ACHN (cell line): ENCODE measurements around the gene ARVCF.

Experiments used
- DNase-seq: peaks from one replicate; pipeline ENCODE4 v3.0.0-alpha.2; 2015
- in situ Hi-C: cut with HindIII; loops from 2 replicates; pipeline ENCODE4 v1.10.0; 2017; ENCODE audit warnings: low sequenced_read_pairs, low pct_ligation_motif_present, low pct_unique_long_range_greater_than_20kb

ARVCF gene

DNA sequence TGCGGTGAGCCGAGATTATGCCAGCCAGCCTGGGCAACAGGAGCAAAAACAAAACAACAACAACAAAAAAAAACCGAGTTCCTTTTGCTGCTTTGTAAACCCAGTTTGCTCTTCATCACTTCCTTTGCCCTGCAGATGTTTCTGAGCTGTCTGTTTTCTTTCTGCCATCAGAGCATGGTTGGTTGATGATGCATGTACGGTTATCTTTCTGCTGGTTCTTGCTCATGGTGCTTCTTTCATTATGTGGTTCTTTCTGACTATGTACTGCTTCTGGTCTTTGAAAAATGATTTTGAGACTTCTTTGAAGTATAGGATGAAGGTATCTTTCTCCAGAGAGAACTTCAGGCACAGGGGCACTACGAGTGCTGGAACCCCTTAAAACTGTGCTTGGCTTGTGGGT lies 17.5 kb upstream of the ARVCF start:
- in situ Hi-C loops = no loop called here
- DNase-seq = no peak

DNA sequence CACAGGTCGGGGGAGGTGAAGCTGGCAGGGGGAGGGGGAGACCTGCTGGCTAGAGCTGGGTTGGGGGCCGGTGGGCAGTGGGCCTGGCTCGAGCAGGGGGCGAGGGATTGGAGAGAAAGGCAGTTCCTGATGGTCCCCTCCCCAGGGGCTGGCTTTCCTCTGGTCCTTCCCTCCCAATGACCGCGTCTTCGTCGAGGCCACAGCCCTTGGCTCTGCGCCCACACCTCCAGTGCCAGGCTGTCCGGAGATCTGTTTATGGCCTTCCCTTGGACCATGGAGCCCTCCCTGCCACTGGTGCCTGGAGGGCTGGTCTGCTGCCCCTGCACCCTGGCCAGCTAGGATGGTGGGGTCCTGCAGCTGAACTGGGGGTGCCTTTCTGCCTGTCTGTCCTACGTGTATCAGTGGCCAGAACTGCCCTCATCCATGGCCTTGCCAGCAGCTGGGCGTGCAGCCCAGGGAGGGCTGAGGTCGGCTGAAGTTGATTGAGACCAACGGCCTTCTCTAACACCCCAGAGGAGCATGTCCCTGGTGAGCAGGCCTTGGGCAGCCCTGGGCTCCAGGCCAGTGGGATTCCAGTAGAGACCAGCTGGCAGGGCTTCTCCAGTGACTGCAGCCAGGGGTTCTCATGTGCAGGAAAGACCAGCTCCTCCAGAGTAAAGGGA lies 16.6 kb upstream of the ARVCF start:
- in situ Hi-C loops = no loop called here
- DNase-seq = no peak

GRCh38 chr22:20032407-20032991 lies 15.9 kb upstream of the ARVCF start:
- in situ Hi-C loops = no loop called here
- DNase-seq = no peak

DNA sequence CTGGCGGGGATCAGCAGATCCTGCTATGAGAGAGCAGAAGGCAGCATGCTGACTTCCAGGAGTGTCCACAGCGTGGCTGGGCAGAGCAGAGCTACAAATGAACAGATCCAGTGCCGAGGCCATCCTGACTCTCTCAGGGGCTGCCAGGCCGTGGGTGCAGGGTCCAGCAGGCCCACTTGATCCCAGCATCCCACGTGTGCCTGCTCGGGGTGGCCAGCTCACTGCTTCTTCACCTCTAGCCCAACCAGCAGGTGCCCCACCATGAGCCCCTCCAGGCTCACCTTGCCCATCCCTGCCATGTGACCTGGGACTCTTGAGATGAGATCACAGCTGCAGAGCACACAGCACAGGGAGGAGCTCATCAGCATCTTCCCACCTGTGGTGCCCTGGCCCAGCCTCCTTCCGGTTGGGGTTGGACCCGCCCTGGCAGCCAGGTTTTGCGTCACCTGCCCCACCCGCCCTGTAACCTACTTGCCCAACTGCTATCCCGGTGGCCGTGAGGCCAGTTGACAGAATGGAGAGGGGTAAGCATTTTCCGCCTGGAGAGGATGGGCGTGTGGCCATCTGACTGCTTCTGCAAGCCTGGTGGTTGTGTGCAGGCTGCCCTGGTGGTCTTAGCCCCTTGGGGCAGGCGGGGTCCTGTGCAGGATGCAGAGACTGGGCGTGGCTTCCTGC lies 15.2 kb upstream of the ARVCF start:
- no peak for DNase-seq
- in situ Hi-C loops = no loop called here

GRCh38 chr22:20029550-20030225 lies 13.1 kb upstream of the ARVCF start:
- in situ Hi-C loops = no loop called here
- no peak for DNase-seq

GRCh38 chr22:20028855-20029549 lies 12.4 kb upstream of the ARVCF start:
- in situ Hi-C loops = no loop called here
- DNase-seq = no peak

GRCh38 chr22:20027966-20028854 lies 11.6 kb upstream of the ARVCF start:
- in situ Hi-C loops = no loop called here
- peak; percentile 20 for DNase-seq

DNA sequence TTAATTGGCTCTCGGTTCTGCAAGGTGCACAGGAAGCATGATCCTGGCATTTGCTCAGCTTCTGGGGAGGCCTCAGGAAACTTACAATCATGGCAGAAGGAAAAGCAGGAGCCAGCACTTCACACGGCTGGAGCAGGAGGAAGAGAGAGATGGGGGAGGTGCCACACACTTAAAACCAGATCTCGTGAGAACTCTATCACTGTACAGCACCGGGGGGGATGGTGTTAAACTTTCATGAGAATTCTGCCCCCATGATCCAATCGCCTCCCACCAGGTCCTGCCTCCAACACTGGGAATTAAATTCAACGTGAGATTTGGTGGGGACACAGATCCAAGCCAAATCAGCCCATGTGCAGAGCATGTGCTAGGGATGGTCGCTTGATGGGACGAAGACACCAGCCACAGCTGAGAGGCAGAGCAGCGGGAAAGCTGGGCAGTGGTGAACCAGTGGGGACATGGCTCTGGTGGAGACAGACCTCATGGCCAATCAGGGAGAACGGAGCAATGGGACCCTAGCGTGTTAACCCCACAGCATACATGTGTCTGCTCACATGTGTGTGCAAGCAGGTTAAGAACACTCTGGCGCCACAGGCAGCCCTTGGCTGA lies 10.5 kb upstream of the ARVCF start:
- no peak for DNase-seq
- in situ Hi-C loops = no loop called here

DNA sequence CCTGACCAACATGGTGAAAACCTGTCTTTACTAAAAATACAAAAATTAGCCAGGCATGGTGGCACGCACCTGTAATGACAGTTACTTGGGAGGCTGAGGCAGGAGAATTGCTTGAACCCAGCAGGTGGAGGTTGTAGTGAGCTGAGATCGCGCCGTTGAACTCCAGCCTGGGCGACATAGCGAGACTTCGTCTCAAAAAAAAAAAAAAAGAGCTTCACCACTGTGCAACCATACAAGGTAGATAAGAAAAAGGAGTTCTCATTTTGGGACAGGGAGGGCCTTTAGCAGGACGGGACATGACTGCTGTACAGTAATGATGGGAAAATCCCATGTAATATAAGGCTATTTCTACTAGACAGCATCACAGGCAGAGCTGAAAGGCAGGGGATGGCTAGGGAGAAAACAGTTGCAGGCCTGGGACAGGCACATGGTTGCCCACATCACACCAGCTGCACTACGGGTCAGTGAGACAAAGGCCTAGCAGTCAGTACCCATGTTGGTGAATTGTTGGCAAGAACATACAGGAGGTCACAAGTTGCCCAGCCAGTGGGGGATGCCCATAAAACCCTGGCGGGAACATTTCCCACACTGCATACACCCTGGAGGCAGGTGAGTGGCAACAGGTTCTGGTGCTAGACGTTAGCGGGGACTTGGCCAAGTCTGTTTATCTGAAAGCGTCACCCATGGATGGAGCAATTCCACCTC lies 9.7 kb upstream of the ARVCF start:
- in situ Hi-C loops = no loop called here
- no peak for DNase-seq

DNA sequence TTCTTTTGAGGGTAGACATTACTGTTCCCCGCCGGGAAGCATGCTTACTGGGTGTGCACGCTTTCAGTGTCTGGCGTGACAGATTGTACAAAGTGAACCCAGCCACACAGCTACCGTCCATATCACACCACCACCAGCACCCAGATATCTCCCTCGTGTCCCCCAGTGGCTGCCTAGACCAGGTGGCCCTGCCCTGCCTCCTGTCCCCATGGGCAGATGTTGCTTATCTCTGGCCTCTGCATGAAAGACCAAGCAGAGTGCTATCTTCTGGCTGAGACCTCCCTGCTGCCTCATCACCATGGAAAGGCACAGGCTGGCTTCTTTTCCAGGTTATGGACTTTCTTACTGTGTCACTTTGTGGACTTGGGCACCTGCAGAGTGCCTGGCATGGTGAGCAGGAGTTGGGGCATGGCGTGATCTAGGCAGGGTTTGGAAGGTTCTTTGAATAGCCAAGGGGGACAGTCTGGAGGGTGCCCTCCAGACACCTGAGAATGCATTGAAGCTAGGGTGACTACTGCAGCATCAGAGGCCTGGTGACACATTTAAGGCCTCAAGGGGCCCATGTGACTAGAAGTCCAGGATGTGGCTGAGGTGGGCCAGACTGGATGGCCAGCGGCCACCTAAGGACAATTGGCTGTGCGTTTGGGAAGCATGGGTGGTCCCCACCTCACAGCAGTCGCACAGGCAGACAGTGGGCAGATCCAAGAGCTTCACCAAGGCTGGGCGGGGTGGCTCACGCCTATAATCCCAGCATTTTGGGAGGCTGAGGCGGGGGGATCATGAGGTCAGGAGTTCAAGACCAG lies 9.0 kb upstream of the ARVCF start:
- DNase-seq = no peak
- in situ Hi-C loops = no loop called here

DNA sequence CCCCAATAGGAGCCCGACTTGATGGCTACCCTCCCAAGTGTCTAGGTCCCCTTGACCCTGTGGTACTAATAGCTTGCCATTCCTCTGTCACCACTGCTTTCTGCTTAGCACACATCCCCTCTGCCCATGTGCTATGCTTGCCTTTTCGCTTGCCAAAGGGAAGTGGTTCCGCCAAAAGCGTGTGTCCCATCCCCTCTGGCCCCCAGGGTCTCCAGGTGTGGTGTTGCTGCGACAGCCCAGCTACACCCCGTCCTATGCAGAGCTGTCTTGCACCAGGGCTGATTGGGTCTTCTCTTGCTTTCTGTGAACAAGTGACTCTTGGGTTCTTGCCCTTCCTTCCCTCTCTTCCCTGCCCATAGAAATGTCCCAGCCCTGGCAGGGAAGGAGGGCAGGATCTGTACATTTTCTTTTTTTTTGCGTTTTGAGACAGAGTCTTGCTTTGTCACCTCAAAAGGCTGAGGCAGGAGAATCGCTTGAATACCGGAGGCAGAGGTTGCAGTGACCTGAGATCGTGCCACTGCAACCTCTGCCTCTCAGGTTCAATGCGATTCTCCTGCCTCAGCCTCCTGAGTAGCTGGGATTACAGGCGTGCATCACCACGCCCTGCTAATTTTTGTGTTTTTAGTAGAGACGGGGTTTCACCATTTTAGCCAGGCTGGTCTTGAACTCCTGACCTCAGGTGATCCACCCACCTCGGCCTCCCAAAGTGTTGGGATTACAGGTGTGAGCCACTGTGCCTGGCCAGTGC lies 8.2 kb upstream of the ARVCF start:
- DNase-seq = no peak
- in situ Hi-C loops = no loop called here

DNA sequence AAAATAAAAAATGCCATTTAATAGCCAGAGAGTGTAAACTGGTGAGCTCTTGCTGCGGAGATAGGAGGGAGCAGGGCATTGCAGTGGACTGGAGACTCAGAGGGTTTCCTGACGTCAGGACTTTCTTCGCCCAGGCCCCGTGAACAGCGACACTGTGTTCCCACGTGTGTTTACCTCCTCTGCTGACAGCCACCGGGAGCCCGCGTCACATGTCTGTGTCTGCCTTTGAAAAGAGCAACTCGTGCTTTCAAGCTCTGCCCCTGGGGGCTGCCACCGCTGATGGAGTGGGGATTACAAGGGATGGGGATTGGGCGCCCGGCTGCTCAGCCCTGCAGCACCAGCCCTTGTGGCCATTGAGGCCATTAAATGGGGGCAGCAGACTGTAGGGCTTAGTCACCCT lies 7.6 kb upstream of the ARVCF start:
- in situ Hi-C loops = no loop called here
- DNase-seq = no peak

GRCh38 chr22:20022978-20023613 lies 6.5 kb upstream of the ARVCF start:
- in situ Hi-C loops = no loop called here

DNA sequence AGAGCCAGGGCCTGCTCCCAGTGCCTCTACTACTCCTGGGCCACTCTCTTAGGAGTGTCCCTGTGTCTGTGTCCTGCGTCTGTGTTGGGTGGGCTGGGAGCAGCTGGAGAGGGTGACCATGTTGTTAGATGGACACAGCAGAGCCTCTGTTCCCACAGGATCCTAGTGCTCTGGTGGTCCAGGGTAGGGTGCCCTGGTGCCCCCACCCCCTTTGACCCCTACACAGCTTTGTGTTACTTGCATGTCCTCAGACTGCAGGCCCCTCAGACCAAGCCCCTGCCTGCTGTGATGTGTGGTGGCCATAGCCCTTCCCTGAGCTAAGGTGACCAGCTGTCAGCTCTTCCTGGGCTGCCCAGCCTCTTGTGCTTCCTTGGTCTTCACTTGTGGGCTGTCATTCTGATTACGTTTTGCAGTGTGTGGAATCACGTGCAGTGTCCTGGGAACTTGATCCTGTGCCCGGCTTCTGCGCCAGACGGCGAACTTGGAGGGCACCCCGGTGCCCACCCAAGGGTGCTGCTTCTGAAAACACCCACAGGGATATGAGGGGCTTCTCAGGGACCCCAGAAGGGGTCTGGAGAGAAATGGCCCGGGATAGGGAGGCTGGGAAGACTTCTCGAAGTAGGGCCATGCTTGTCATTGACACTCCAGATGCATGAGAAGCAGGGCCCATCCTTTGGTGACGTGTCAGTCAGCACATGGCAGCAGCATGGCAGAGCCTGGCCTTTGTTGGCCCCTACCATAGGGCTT lies 5.8 kb upstream of the ARVCF start:
- in situ Hi-C loops = no loop called here

More at GRCh38 chr22:20022978-20023613, 6.5 kb upstream of the ARVCF start:
- DNase-seq = no peak

More for the DNA sequence above, 5.8 kb upstream of the ARVCF start:
- no peak for DNase-seq
